ENCODE results near the gene DTWD2. TPM values are rescaled to one million over a fixed set of nuclear protein-coding genes. Genes with fewer than 3 reads are reported as not detected.
"Not testable (repeated sequence)": the region's sequence is repeated elsewhere in the genome, so short reads cannot be mapped to it uniquely, and the experiment has no call there.

The DTWD2 gene
- total RNA-seq, 4 donors from 2014 or later: 7.1 to 10.5 (median 9.1) TPM

- H3K4me1 ChIP-seq: no peaks in the 10 kb centered on the region
- TF ChIP-seq EP300 (IDR thresholded peaks at IDR 0.05): no peak
- TF ChIP-seq POLR2AphosphoS5 (IDR thresholded peaks at IDR 0.05): no peak
- TF ChIP-seq POLR2A (IDR thresholded peaks at IDR 0.05; ENCODE audit: low read depth): no peak
- TF ChIP-seq CTCF (IDR thresholded peaks at IDR 0.05): no peak
- H3K27ac ChIP-seq (replicated peaks in 1 of 4): no peak overlapping the region
- 74% methylated on average over 5 of the region's 5 CpGs for WGBS
- intact Hi-C loops (cut with DNase I): no loop called here
- DNase-seq (ENCODE audit: extremely low spot score): no peak
- no peak overlapping the region for H3K4me3 ChIP-seq
- H3K27me3 ChIP-seq: no peaks in the 10 kb centered on the region
- peaks cover 0 to 7% (median 5%) of the 10 kb centered on the region in 4 donors for H3K9me3 ChIP-seq
- H3K36me3 ChIP-seq: no peaks in the 10 kb centered on the region
Measured at GRCh38 chr5:118854819-118855218, 133.5 kb downstream of the DTWD2 start.

GRCh38 chr5:118851785-118852184, 136.6 kb downstream of the DTWD2 start:
- H3K27me3 ChIP-seq; DNase-seq (ENCODE audit: extremely low spot score); intact Hi-C loops (cut with DNase I); H3K9me3 ChIP-seq; H3K36me3 ChIP-seq; H3K4me3 ChIP-seq; H3K4me1 ChIP-seq; H3K27ac ChIP-seq (replicated peaks in 1 of 4): not testable (repeated sequence)
- 96% methylated on average over 4 of the region's 4 CpGs for WGBS

- H3K27ac ChIP-seq (replicated peaks in 1 of 4); H3K4me1 ChIP-seq; H3K4me3 ChIP-seq; H3K27me3 ChIP-seq; DNase-seq (ENCODE audit: extremely low spot score); H3K36me3 ChIP-seq; intact Hi-C loops (cut with DNase I); H3K9me3 ChIP-seq: not testable (repeated sequence)
- WGBS: 96% methylated on average over 1 of the region's 1 CpG
Measured at GRCh38 chr5:118849507-118849906, 138.8 kb downstream of the DTWD2 start.

- no peak for TF ChIP-seq POLR2AphosphoS5 (IDR thresholded peaks at IDR 0.05)
- no peak for TF ChIP-seq POLR2A (IDR thresholded peaks at IDR 0.05; ENCODE audit: low read depth)
- TF ChIP-seq EP300 (IDR thresholded peaks at IDR 0.05): no peak
- no peak for TF ChIP-seq CTCF (IDR thresholded peaks at IDR 0.05)
- Histone ChIP-seq H3K4me3 (no peak overlapping the region), H3K9me3 (no peaks in the 10 kb centered on the region), H3K27me3 (no peaks in the 10 kb centered on the region), H3K27ac (replicated peaks in 1 of 4) (no peak overlapping the region), H3K36me3 (no peaks in the 10 kb centered on the region), H3K4me1 (no peaks in the 10 kb centered on the region)
- intact Hi-C loops (cut with DNase I): no loop called here
- 96% methylated on average over 1 of the region's 1 CpG for WGBS
- no peak for DNase-seq (ENCODE audit: extremely low spot score)
Measured at GRCh38 chr5:118844351-118844750, 144.0 kb downstream of the DTWD2 start.

GRCh38 chr5:118834710-118835109, 153.6 kb downstream of the DTWD2 start:
- Histone ChIP-seq H3K36me3 (no peaks in the 10 kb centered on the region), H3K9me3 (no peaks in the 10 kb centered on the region), H3K4me1 (no peaks in the 10 kb centered on the region), H3K27me3 (no peaks in the 10 kb centered on the region), H3K27ac (replicated peaks in 1 of 4) (no peak overlapping the region), H3K4me3 (no peak overlapping the region)
- 84% methylated on average over 1 of the region's 1 CpG for WGBS
- no peak for DNase-seq (ENCODE audit: extremely low spot score)
- TF ChIP-seq POLR2AphosphoS5 (IDR thresholded peaks at IDR 0.05) (no peak), CTCF (IDR thresholded peaks at IDR 0.05) (no peak), POLR2A (IDR thresholded peaks at IDR 0.05; ENCODE audit: low read depth) (no peak), EP300 (IDR thresholded peaks at IDR 0.05) (no peak)
- intact Hi-C loops (cut with DNase I): no loop called here

- DNase-seq (ENCODE audit: extremely low spot score): no peak
- no peak for TF ChIP-seq POLR2AphosphoS5 (IDR thresholded peaks at IDR 0.05)
- TF ChIP-seq POLR2A (IDR thresholded peaks at IDR 0.05; ENCODE audit: low read depth): no peak
- no peak for TF ChIP-seq EP300 (IDR thresholded peaks at IDR 0.05)
- no peak for TF ChIP-seq CTCF (IDR thresholded peaks at IDR 0.05)
- H3K27me3 ChIP-seq: no peaks in the 10 kb centered on the region
Measured at GRCh38 chr5:118832974-118833373, 155.4 kb downstream of the DTWD2 start.

More at GRCh38 chr5:118832974-118833373, 155.4 kb downstream of the DTWD2 start:
- Histone ChIP-seq H3K4me1 (no peaks in the 10 kb centered on the region), H3K4me3 (no peak overlapping the region), H3K9me3 (no peaks in the 10 kb centered on the region), H3K36me3 (no peaks in the 10 kb centered on the region), H3K27ac (replicated peaks in 1 of 4) (no peak overlapping the region)
- intact Hi-C loops (cut with DNase I): no loop called here

Measured in esophagus muscularis mucosa (tissue), 4 donors.